HG02884 (cell line): Measurements from ENCODE around the gene UBE2K.
"Not testable (repeated sequence)": the region's sequence is repeated elsewhere in the genome, so short reads cannot be mapped to it uniquely, and the experiment has no call there.

Experiments
- ATAC-seq: cut with Tn5 transposase; IDR thresholded peaks from one replicate; pipeline ENCODE4 v1.9.1; 2021; ENCODE audit warnings: mild to moderate bottlenecking, moderate library complexity; ENCODE audit not compliant: unreplicated experiment

The UBE2K gene

DNA sequence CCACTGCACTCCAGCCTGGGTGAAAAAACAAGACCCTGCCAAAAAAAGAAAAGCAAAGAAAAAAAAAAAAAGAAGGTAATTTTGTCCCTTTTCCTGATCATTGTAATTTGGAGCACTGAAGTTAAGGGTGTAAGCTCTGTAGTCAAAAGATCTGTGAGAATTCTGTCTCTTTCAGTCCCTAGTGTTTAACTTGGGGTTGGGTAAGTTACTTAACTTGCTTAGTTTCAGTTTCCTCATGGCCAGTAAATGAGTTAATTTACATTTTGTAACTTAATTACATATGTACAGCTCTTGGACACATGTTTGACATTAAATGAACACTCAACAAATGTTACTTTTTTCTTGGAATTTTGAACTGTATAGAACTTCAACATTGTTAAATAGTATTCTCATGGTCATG is 10.9 kb upstream of the UBE2K start:
- ATAC-seq: no peak

GRCh38 chr4:39689970-39690369 is 8.0 kb upstream of the UBE2K start:
- no peak for ATAC-seq

DNA sequence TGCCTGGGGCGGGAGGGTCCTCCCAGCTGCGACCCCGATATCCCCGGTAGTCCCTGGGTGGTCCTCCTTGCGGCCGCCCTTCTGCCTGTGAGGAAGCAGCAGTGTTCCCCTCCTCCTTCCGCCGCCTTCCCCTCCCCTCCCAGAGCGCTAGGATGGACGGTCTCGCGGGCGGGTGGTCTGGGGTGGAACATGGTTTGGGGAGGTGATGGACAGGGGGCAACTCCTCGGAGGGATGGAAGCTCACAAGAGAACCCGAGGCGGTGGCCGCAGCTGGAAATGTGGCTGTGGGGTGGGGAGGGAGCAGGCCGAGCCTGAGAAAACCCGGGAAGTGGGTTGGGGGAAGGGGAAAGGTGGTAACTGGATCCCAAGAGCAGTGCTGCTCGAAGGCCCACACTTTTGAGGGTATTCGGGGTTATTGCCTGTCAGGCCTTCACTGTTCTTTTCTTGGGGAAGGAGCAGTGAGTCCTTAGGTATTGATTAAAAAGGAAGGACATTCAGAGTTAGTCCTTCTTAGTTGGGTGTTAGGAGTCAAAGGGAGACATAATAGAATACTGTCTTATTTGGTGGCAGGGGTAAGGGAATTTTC is 581 bp downstream of the UBE2K start:
- peak; percentile 16 for ATAC-seq

- no peak for ATAC-seq
These were observed 1.9 kb downstream of the UBE2K start for GRCh38 chr4:39699687-39700409.

DNA sequence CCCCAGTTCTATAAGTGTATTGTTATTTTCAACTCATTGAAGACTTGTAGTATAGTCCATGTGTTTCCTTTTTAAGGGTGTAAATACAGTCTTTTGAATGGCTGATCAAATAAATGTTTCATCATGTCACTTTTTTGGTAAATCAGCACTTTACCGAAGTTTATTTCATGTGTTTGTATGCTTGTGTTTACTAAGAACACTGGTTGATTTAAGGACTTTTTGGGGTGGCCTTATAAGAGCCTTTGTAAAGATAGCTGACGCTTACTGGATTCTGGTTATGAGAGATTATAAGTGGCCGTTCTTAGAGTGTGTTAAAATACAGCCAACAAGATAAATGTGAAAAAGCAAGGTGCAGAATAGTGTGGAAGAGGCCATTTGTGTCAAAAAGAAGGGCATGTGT is 2.6 kb downstream of the UBE2K start:
- ATAC-seq: no peak

GRCh38 chr4:39702716-39703115 is 4.8 kb downstream of the UBE2K start:
- ATAC-seq: no peak

- ATAC-seq: not testable (repeated sequence)
These were observed 6.9 kb downstream of the UBE2K start for GRCh38 chr4:39704789-39705188.

DNA sequence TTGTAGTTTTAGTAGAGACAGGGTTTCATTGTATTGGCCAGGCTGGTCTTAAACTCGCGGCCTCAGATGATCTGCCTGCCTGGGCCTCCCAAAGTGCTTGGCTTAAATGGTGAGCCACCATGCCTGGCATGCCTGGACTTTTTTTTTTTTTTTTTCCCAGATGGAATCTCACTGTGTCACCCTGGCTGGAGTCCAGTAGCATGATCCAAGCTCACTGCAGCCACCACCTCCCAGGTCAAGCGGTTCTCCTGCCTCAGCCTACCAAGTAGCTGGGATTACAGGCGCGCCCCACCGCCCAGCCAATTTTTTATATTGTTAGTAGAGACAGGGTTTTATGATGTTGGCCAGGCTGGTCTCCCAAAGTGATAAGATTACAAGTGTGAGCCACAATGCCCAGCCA is 8.4 kb downstream of the UBE2K start:
- ATAC-seq: no peak

- no peak for ATAC-seq
These were observed 9.0 kb downstream of the UBE2K start for GRCh38 chr4:39706741-39707511.

DNA sequence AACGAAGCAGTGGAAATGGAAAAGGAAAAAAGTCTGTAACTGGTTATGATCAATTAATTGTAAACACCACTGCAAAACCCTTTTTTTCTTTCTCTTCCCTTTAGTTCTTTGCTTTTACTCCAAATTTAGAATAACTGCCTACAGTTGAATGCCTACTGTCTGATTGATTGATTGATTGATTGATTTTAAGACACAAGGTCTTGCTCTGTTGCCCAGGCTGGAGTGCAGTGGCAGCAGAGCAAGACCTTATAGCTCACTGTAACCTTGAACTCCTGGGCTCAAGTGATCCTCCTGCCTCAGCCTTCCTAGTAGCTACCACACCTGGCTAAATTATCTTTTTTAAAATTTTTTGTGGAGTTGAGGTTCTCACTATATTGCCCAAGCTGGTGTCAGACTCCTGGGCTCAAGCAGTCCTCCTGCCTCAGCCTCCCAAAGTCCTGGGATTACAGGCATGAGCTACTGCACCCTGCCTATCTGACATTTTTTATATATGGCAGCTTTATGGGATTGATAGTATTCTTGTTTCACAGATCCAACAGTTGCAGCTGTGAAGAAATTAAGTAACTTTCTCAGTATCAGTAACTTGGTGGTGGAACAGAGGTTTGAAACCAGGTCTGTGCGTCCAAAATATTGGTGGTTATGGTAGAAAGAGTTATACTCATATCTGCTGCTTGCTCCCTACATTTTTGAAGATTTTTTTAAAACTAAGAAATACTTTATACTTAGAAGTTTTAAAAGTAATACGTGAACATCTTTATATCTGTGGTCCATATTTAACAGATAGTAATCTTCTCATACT is 12.4 kb downstream of the UBE2K start:
- ATAC-seq: no peak

DNA sequence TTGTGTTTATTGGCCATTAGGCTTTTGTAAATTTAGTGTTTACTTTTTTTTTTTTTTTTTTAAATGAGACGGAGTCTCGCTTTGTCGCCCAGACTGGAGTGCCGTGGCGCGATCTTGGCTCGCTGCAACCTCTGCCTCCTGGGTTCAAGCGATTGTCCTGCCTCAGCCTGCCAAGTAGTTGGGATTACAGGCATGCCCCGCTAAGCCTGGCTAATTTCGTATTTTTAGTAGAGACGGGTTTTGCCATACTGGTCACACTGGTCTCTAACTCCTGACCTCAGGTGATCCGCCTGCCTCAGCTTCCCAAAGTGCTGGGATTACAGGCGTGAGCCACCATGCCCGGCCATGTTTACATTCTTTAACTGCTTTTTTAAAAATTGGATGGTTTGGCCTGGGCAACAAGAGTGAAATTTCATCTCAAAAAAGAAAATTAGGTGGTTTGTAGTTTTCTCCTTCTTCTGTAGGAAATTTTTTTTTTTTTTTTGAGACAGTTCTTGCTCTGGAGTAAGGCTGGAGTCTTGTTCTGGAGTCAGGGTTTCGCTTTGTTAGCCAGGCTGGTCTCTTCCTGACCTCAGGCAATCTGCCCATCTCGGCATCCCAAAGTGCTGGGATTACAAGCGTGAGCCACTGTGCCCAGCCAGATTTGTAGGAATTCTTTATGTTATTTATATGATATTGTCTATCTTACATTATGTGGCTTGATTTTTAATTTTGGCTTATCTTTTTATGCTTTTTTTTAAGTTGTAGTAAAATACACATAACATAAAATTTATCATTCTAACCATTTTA is 15.1 kb downstream of the UBE2K start:
- no peak for ATAC-seq

- ATAC-seq: peak; percentile 46
These were observed 15.8 kb downstream of the UBE2K start for GRCh38 chr4:39713691-39714090.

GRCh38 chr4:39714166-39714565 is 16.2 kb downstream of the UBE2K start:
- ATAC-seq: no peak

DNA sequence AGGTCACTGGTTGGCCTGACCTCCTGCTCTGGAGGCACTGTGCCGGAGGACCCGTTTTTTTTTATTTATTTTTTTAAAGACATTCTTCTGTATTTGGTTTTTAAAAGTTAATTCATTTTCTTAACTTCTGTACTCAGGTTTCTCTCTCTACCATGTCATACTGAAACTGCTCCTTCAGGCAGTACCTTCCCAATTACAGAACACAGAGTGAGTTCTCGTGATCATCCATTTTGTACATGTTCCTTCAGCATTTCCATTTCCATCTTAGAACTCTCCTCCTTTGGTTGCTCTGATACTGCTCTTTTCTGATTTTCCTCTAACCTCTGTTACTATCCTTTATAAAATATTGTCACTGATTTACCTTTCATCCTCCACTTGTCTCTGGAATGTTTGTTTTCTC is 17.9 kb downstream of the UBE2K start:
- no peak for ATAC-seq

DNA sequence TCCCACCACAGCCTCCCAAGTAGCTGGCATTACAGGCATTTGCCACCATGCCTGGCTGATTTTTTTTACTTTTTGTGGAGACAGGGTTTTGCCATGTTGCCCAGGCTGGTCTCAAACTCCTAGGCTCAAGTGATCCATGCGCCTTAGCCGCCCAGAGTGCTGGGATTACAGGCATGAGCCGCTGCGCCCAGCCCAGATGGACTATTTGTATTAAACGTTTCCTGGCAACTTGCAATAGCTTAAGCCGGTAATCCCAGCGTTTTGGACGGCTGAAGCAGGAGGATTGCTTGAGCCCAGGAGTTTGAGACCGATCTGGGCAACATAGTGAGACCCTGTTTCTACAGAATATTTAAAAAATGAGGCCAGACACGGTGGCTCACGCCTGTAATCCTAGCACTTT is 18.4 kb downstream of the UBE2K start:
- ATAC-seq: no peak

DNA sequence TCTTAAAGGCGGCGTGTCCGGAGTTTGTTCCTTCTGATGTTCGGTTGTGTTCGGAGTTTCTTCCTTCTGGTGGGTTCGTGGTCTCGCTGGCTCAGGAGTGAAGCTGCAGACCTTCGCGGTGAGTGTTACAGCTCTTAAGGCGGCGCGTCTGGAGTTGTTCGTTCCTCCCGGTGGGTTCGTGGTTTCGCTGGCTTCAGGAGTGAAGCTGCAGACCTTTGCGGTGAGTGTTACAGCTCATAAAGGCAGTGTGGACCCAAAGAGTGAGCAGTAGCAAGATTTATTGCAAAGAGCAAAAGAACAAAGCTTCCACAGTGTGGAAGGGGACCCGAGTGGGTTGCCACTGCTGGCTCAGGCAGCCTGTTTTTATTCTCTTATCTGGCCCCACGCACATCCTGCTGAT is 19.8 kb downstream of the UBE2K start:
- ATAC-seq: not testable (repeated sequence)

GRCh38 chr4:39718366-39719323 is 20.7 kb downstream of the UBE2K start:
- no peak for ATAC-seq

GRCh38 chr4:39719804-39720580 is 22.1 kb downstream of the UBE2K start:
- no peak for ATAC-seq

DNA sequence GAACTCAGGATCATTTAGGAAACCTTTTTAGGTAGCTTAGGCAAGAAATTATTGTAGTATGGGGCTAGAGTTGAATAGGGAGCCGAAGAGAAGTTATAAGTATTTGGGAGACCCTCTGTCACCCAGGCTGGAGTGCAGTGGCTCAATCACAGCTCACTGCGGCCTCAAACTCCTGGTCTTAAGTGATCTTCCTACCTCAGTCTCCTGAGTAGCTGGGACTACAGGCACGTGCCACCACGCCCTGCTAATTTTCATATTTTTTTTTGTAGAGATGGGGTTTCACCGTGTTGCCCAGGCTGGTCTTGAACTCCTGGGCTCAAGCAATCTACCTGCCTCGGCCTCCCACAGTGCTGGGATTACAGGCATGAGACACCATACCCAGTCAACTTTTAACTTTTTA is 23.3 kb downstream of the UBE2K start:
- not testable (repeated sequence) for ATAC-seq
